ENCODE data around the gene GPR161. TPM values are rescaled to one million over a fixed set of nuclear protein-coding genes. Genes with fewer than 3 reads are reported as not detected.

GPR161 gene
- total and polyA plus RNA-seq, 12 donors: 0.93 to 3.3 (median 2.3) TPM

DNA sequence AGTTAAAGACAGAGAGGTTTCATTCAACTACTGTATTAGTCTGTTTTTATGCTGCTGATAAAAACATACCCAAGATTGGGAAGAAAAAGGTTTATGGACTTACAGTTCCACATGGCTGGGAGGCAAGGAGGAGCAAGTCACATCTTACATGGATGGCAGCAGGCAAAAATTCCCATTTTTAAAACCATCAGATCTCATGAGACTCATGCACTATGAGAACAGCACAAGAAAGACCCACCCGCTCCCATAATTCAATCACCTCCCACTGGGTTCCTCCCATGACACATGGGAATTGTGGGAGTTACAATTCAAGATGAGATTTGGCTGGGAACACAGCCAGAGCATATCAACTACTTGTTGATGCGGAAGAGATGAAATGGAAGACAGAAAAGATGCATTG, 9.2 kb downstream of the GPR161 start:
- Histone ChIP-seq H3K36me3 (no peaks in the 10 kb centered on the region), H3K4me3 (no peak overlapping the region), H3K27ac (no peak overlapping the region), H3K4me1 (peaks cover 0 to 4% (median 0%) of the 10 kb centered on the region in 9 donors), H3K27me3 (no peaks in the 10 kb centered on the region), H3K9me3 (peaks cover 0 to 3% (median 0%) of the 10 kb centered on the region in 11 donors)
- intact Hi-C loops (cut with DNase I): loop anchor here in 1 of 10 donors (10.0 kb wide), 1 partner anchor 297 kb away; no protein-coding TSS in a partner anchor
- TF ChIP-seq, protein P1, sequence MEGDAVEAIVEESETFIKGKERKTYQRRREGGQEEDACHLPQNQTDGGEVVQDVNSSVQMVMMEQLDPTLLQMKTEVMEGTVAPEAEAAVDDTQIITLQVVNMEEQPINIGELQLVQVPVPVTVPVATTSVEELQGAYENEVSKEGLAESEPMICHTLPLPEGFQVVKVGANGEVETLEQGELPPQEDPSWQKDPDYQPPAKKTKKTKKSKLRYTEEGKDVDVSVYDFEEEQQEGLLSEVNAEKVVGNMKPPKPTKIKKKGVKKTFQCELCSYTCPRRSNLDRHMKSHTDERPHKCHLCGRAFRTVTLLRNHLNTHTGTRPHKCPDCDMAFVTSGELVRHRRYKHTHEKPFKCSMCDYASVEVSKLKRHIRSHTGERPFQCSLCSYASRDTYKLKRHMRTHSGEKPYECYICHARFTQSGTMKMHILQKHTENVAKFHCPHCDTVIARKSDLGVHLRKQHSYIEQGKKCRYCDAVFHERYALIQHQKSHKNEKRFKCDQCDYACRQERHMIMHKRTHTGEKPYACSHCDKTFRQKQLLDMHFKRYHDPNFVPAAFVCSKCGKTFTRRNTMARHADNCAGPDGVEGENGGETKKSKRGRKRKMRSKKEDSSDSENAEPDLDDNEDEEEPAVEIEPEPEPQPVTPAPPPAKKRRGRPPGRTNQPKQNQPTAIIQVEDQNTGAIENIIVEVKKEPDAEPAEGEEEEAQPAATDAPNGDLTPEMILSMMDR (IDR thresholded peaks at IDR 0.05): no peak
- DNase-seq (no peak), ATAC-seq (no peak)
- 81 to 86% methylated on average over 2 of the region's 2 CpGs for WGBS, 2 donors

DNA sequence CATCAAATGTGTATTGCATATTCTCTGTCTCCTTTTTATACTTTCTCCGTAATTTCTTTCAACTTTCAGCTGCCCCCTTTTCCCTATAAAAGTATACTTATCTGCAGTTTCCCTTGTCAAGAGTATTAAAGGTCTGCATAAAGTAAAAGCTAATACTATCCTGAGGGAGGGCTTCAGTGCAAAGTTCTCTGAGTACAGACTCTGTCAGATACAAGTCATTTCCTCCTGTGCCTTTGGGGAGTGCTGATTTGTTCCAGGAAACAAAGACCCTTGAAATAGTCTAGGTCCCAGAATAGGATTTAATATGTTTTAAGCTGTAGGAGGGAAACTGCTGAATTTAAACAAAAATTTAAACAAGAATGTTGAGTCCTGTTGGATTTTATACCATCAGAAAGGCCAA, 11.7 kb downstream of the GPR161 start:
- TF ChIP-seq, protein P1 (IDR thresholded peaks at IDR 0.05): no peak
- ATAC-seq: no peak
- 86 to 88% methylated on average over 1 of the region's 1 CpG for WGBS, 2 donors
- Histone ChIP-seq H3K36me3 (no peaks in the 10 kb centered on the region), H3K27me3 (no peaks in the 10 kb centered on the region), H3K27ac (no peak overlapping the region), H3K9me3 (peaks cover 0 to 3% (median 0%) of the 10 kb centered on the region in 11 donors), H3K4me1 (peaks cover 0 to 23% (median 16%) of the 10 kb centered on the region in 9 donors), H3K4me3 (no peak overlapping the region)
- no peak for DNase-seq
- intact Hi-C loops (cut with DNase I): loop anchor here in 1 of 10 donors (10.0 kb wide), 1 partner anchor 300 kb away; no protein-coding TSS in a partner anchor

DNA sequence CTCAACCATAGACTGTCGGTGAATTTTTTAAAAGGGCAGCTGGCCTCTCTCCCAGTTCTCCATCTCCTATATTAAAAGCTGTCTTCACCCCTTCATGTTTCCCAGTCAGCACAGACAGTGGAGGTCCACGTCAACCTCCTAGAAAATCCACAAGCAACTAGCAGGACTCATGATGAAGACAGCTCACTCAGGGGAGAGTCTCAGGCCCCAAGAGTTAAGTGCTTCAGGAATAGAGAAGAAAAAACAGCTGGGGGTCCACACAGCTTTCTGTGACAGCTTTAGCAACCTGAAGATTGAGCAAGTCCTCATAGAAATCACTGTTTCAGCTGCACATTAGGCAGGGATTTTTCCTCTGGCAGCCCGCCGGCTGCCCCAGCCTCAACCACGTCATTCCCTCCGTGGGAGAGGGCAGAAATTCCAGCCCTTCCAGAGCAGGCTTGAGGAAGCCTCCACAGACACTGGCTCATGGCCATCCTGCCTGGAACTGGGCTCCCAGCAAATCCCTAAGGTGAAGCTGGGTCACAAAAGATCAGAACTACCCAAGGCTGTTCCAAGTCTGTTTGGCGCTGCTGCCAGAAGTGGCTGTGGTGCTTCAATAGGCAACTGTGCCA, 15.2 kb downstream of the GPR161 start:
- DNase-seq: peak; percentile 80 to 86
- H3K4me1 ChIP-seq: peaks cover 0 to 23% (median 16%) of the 10 kb centered on the region in 9 donors
- 15 to 18% methylated on average over 7 of the region's 7 CpGs for WGBS, 2 donors
- peak; percentile 84 to 96 (median 94) for ATAC-seq
- H3K27ac ChIP-seq: peak overlapping the region in 8 of 10 donors; percentile 27 to 71 (median 42)
- intact Hi-C loops (cut with DNase I): loop anchor here in 1 of 10 donors (5.0 to 10.0 kb wide), 2 partner anchors 34 to 303 kb away; no protein-coding TSS in a partner anchor
- H3K4me3 ChIP-seq: peak overlapping the region in 1 of 10 donors; percentile 12
- H3K27me3 ChIP-seq: no peaks in the 10 kb centered on the region
- H3K9me3 ChIP-seq: no peaks in the 10 kb centered on the region
- TF ChIP-seq, protein P1 (IDR thresholded peaks at IDR 0.05): no peak
- peaks cover 0 to 11% (median 0%) of the 10 kb centered on the region in 9 donors for H3K36me3 ChIP-seq

DNA sequence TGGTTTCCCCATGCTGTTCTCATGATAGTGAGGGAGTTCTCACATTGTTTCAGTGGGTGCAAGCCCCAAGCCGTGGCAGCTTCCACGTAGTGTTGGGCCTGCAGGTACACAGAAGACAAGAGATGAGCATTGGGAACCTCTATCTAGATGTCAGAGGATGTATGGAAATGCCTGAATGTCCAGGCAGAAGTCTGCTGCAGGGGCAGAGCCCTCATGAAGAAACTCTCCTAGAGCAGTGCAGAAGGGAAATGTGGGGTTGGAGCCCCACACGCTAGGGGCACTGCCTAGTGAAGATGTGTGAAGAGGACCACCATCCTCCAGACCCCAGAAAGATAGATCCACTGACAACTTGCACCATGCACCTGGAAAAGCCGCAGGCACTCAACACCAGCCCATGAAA, 17.0 kb downstream of the GPR161 start:
- Histone ChIP-seq H3K4me1 (peaks cover 0 to 23% (median 16%) of the 10 kb centered on the region in 9 donors), H3K27ac (no peak overlapping the region), H3K4me3 (no peak overlapping the region), H3K36me3 (peaks cover 0 to 11% (median 0%) of the 10 kb centered on the region in 9 donors), H3K27me3 (no peaks in the 10 kb centered on the region), H3K9me3 (no peaks in the 10 kb centered on the region)
- ATAC-seq (no peak), DNase-seq (no peak)
- TF ChIP-seq, protein P1 (IDR thresholded peaks at IDR 0.05): no peak
- 97 to 100% methylated on average over 4 of the region's 4 CpGs for WGBS, 2 donors
- intact Hi-C loops (cut with DNase I): loop anchor here in 1 of 10 donors (5.0 to 10.0 kb wide), 2 partner anchors 32 to 305 kb away; no protein-coding TSS in a partner anchor

Measured in heart right ventricle (tissue), 16 donors.